ENCODE measurements around the gene SPTLC2. TPM values are rescaled to one million over a fixed set of nuclear protein-coding genes. Genes with fewer than 3 reads are reported as not detected.

SPTLC2 gene
- total RNA-seq, 1 experiment from 2014 or later, result 32.6 TPM

DNA sequence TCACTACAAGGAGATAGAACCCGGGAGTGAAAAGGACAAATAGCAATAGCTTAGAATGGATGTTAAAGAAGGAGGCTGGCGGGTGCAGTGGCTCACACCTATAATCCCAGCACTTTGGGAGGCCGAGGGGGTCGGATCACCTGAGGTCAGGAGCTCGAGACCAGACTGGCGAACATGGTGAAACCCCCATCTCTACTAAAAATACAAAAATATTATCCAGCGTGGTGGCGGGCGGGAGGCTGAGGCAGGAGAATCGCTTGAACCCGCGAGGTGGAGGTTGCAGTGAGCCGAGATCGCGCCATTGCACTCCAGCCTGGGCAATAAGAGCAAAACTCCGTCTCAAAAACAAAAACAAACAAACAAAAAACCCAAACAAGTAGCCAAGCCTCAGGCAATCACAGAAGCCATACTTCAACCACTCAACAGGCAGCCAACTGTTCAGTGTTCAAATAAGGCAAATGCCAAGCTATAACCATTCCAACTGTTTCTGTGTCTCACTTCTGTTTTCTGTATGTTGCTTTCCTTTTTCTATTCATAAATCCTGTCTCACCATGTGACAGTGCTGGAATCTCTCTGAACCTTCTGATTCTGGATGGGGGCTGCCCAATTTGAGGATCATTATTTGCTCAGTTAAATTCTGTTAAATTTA is 3.9 kb upstream of the SPTLC2 start:
- no peak overlapping the region for H3K14ac ChIP-seq (ENCODE audit: insufficient read depth, low read length)
- H4K20me1 ChIP-seq (ENCODE audit: control insufficient read depth, insufficient read depth, insufficient read length), result no peaks in the 10 kb centered on the region
- H3K27ac Mint-ChIP-seq, result no peak overlapping the region
- H4K5ac ChIP-seq (ENCODE audit: insufficient read length, low read depth, low read length), result no peak overlapping the region
- no peak overlapping the region for H4K8ac ChIP-seq (replicated peaks; ENCODE audit: insufficient read length, low read depth, low read length)
- no peak overlapping the region for H2AK5ac ChIP-seq (ENCODE audit: insufficient read length, low read length)
- H3T11ph ChIP-seq (ENCODE audit: low read length), result no peak overlapping the region
- no peaks in the 10 kb centered on the region for H3K27me3 ChIP-seq (ENCODE audit: insufficient read depth, low read length)
- H3K79me1 ChIP-seq (ENCODE audit: insufficient read depth, low read depth, low read length, poor library complexity, severe bottlenecking), result peaks cover 3% of the 10 kb centered on the region
- no peak overlapping the region for H3K27ac ChIP-seq (ENCODE audit: insufficient read length, low read depth, low read length)
- TF ChIP-seq, protein P1, sequence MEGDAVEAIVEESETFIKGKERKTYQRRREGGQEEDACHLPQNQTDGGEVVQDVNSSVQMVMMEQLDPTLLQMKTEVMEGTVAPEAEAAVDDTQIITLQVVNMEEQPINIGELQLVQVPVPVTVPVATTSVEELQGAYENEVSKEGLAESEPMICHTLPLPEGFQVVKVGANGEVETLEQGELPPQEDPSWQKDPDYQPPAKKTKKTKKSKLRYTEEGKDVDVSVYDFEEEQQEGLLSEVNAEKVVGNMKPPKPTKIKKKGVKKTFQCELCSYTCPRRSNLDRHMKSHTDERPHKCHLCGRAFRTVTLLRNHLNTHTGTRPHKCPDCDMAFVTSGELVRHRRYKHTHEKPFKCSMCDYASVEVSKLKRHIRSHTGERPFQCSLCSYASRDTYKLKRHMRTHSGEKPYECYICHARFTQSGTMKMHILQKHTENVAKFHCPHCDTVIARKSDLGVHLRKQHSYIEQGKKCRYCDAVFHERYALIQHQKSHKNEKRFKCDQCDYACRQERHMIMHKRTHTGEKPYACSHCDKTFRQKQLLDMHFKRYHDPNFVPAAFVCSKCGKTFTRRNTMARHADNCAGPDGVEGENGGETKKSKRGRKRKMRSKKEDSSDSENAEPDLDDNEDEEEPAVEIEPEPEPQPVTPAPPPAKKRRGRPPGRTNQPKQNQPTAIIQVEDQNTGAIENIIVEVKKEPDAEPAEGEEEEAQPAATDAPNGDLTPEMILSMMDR (conservative IDR thresholded peaks at IDR 0.05), result no peak
- no CpG with 5 or more reads among the region's 16 CpGs for WGBS (ENCODE audit: extremely low coverage, insufficient read length, low lambda C conversion rate)
- H3K9ac ChIP-seq (ENCODE audit: extremely low read depth, insufficient read length, low read length), result no peak overlapping the region
- H3K36me3 Mint-ChIP-seq (ENCODE audit: insufficient read depth in 1 of 3, low read depth in 3 of 3), result no peaks in the 10 kb centered on the region
- peaks cover 3% of the 10 kb centered on the region for H3K27me3 Mint-ChIP-seq (ENCODE audit: low read depth)
- H3K56ac ChIP-seq (ENCODE audit: insufficient read length, low read depth, low read length), result no peak overlapping the region
- no peak overlapping the region for H3K18ac ChIP-seq (ENCODE audit: insufficient read length, low read depth, low read length)
- H3K4me1 Mint-ChIP-seq, result peaks cover 15 to 16% of the 10 kb centered on the region in 2 experiments
- H2BK12ac ChIP-seq (ENCODE audit: insufficient read length, low read depth, low read length), result no peak overlapping the region
- no peak for DNase-seq
- no peak overlapping the region for H4K91ac ChIP-seq (ENCODE audit: insufficient read length, low read depth, low read length)
- H3K9me3 ChIP-seq (ENCODE audit: control insufficient read depth, low read depth, low read length), result no peaks in the 10 kb centered on the region
- H2BK15ac ChIP-seq (ENCODE audit: low read depth, low read length), result no peak overlapping the region
- no peak overlapping the region for H2BK120ac ChIP-seq (ENCODE audit: low read depth, low read length, poor library complexity, severe bottlenecking)
- H3K4me3 Mint-ChIP-seq, result no peak overlapping the region
- peaks cover 4% of the 10 kb centered on the region; the same call in 1 of the 2 replicates for H3K79me2 ChIP-seq (ENCODE audit: insufficient read depth, low read length)
- no peak overlapping the region for H3K23ac ChIP-seq (ENCODE audit: insufficient read length, low read depth, low read length)
- no peak overlapping the region for H3K4me2 ChIP-seq (ENCODE audit: insufficient read depth, insufficient read length, low read length)
- no peaks in the 10 kb centered on the region for H3K9me3 Mint-ChIP-seq
- H2BK20ac ChIP-seq (ENCODE audit: low read depth, low read length, poor library complexity, severe bottlenecking), result no peak overlapping the region
- peaks cover 6% of the 10 kb centered on the region for H3K23me2 ChIP-seq (ENCODE audit: insufficient read length, low read depth, low read length, poor library complexity, severe bottlenecking)
- no peak overlapping the region for H2AFZ ChIP-seq (ENCODE audit: low read length)
- H3K4ac ChIP-seq (ENCODE audit: low read depth, low read length), result no peak overlapping the region
- no peaks in the 10 kb centered on the region for H3K4me1 ChIP-seq (ENCODE audit: insufficient read depth, low read length)
- no peak overlapping the region for H2BK5ac ChIP-seq (ENCODE audit: insufficient read length, low read length)
